Osteoblast (primary cell): ENCODE results near the gene KCNAB1. TPM values are rescaled to one million over a fixed set of nuclear protein-coding genes. Genes with fewer than 3 reads are reported as not detected.

Source experiments
- DNase-seq: peaks from one replicate; pipeline ENCODE4 v3.0.0; 2011; ENCODE audit warnings: low spot score, mixed read lengths; ENCODE audit not compliant: insufficient read length; ENCODE audit errors: missing footprints
- H2AFZ ChIP-seq: 2 replicates; pipeline ENCODE4 v1.6.0; 2011; ENCODE audit warnings: mild to moderate bottlenecking, low read length
- H3K27ac ChIP-seq: 2 replicates; pipeline ENCODE4 v1.5.1; 2011; ENCODE audit warnings: mild to moderate bottlenecking, low read depth, low read length, moderate library complexity
- H3K27me3 ChIP-seq: 2 replicates; pipeline ENCODE4 v1.6.0; 2012; ENCODE audit warnings: mild to moderate bottlenecking, control low read depth, inconsistent platforms, low read length, moderate library complexity; ENCODE audit not compliant: insufficient read depth
- H3K36me3 ChIP-seq: 2 replicates; pipeline ENCODE4 v1.5.1; 2011; ENCODE audit warnings: mild to moderate bottlenecking, low read length, control low read depth, moderate library complexity; ENCODE audit not compliant: insufficient read depth
- H3K4me1 ChIP-seq: 2 replicates; pipeline ENCODE4 v1.5.1; 2011; ENCODE audit warnings: mild to moderate bottlenecking, low read length, control low read depth, moderate library complexity; ENCODE audit not compliant: insufficient read depth
- H3K4me2 ChIP-seq: 2 replicates; pipeline ENCODE4 v1.6.0; 2011; ENCODE audit warnings: mild to moderate bottlenecking, low read length; ENCODE audit not compliant: insufficient read depth
- H3K4me3 ChIP-seq: fragments of 200-600 bp; sonication (generic); 3 replicates; pipeline ENCODE4 v1.5.1; 2012; ENCODE audit warnings: mild to moderate bottlenecking, low read length, inconsistent platforms; ENCODE audit not compliant: insufficient read depth
- H3K79me2 ChIP-seq: 2 replicates; pipeline ENCODE4 v1.6.0; 2012; ENCODE audit warnings: mild to moderate bottlenecking, low read length, control low read depth, inconsistent platforms; ENCODE audit not compliant: insufficient read depth
- H3K9me3 ChIP-seq: 2 replicates; pipeline ENCODE4 v1.5.1; 2011; ENCODE audit warnings: low read depth, low read length, control low read depth
- H4K20me1 ChIP-seq: 2 replicates; pipeline ENCODE4 v1.6.0; 2012; ENCODE audit warnings: mild to moderate bottlenecking, low read length, control low read depth; ENCODE audit not compliant: insufficient read depth
- total RNA-seq: library from RNA; depleted of rRNA; stranded (reverse); fragments of >200 nt; gene quantifications from 2 replicates; pipeline ENCODE4 v1.2.3, GENCODE V29; 2012
- TF ChIP-seq, protein P1 (sequence below): IDR thresholded peaks from 2 replicates; pipeline ENCODE4 v1.5.1; 2011; ENCODE audit warnings: mild to moderate bottlenecking, low read depth, low read length, moderate library complexity; ENCODE audit errors: extremely low read depth

KCNAB1 gene
- total RNA-seq, 1 donor, result 0.36 TPM

- Histone ChIP-seq H3K79me2 (no peaks in the 10 kb centered on the region), H3K9me3 (no peaks in the 10 kb centered on the region), H3K27me3 (no peaks in the 10 kb centered on the region), H3K36me3 (no peaks in the 10 kb centered on the region), H3K4me1 (no peaks in the 10 kb centered on the region), H3K27ac (no peak overlapping the region), H3K4me2 (no peak overlapping the region), H2AFZ (no peak overlapping the region), H3K4me3 (no peak overlapping the region), H4K20me1 (no peaks in the 10 kb centered on the region)
- no peak for DNase-seq
- TF ChIP-seq, protein P1, sequence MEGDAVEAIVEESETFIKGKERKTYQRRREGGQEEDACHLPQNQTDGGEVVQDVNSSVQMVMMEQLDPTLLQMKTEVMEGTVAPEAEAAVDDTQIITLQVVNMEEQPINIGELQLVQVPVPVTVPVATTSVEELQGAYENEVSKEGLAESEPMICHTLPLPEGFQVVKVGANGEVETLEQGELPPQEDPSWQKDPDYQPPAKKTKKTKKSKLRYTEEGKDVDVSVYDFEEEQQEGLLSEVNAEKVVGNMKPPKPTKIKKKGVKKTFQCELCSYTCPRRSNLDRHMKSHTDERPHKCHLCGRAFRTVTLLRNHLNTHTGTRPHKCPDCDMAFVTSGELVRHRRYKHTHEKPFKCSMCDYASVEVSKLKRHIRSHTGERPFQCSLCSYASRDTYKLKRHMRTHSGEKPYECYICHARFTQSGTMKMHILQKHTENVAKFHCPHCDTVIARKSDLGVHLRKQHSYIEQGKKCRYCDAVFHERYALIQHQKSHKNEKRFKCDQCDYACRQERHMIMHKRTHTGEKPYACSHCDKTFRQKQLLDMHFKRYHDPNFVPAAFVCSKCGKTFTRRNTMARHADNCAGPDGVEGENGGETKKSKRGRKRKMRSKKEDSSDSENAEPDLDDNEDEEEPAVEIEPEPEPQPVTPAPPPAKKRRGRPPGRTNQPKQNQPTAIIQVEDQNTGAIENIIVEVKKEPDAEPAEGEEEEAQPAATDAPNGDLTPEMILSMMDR, result no peak
These were observed 214.6 kb downstream of the KCNAB1 start for GRCh38 chr3:156334841-156335545.

DNA sequence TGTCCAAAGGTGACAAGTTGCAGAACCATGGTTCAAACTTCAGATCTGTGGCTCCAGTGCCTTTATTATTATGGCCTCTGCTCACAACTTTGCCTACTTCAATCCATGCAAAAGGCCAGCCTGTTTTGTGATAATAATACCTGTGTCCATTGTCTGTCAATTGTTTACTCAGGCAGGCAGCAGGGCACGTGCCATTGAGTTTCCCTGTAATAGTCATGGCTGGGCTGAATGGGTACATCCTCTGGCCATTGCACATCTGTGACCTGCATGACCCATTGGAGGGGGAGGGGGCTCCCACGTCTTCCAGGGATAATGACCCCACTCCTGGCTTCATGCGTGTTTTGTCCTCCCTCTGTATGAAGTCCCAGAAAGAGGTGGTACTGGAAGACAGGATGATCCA, 219.1 kb downstream of the KCNAB1 start:
- Histone ChIP-seq H3K4me3 (no peak overlapping the region), H3K27me3 (no peaks in the 10 kb centered on the region), H3K4me1 (no peaks in the 10 kb centered on the region), H3K36me3 (no peaks in the 10 kb centered on the region), H3K9me3 (no peaks in the 10 kb centered on the region), H3K27ac (no peak overlapping the region), H3K79me2 (no peaks in the 10 kb centered on the region), H3K4me2 (no peak overlapping the region), H2AFZ (no peak overlapping the region), H4K20me1 (no peaks in the 10 kb centered on the region)
- no peak for DNase-seq
- TF ChIP-seq, protein P1, result no peak

GRCh38 chr3:156341332-156341731, 221.0 kb downstream of the KCNAB1 start:
- Histone ChIP-seq H4K20me1 (no peaks in the 10 kb centered on the region), H3K27me3 (no peaks in the 10 kb centered on the region), H3K27ac (no peak overlapping the region), H3K4me2 (no peak overlapping the region), H2AFZ (no peak overlapping the region), H3K4me3 (no peak overlapping the region), H3K36me3 (no peaks in the 10 kb centered on the region), H3K79me2 (no peaks in the 10 kb centered on the region), H3K4me1 (no peaks in the 10 kb centered on the region), H3K9me3 (no peaks in the 10 kb centered on the region)
- DNase-seq, result no peak
- TF ChIP-seq, protein P1, result no peak

DNA sequence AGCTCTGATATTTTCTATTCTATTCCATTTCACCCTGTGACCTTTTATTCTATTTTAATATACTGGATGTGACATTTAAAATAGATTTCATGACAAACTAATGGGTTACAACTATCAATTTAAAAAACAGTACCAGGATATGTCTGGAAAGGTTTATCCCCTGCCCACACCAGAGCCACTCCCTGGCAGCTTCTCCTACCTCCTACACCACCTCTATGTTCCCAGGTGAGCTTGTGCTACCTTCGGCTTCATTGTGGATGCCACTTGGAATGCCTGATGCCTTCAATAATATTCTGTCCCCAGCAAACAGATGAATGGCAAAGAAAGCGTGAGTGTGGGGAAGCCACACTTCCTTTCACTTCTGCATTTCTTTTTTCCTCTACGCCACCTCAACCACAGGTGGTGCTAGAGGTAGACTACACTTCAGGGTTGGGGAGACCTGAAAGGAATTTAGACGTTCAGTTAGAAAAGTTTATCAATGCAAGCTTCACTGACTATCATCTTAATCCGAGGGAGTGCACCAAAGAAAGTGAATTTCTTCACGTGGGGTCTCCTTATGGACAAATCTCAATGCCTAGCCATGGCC, 221.5 kb downstream of the KCNAB1 start:
- TF ChIP-seq, protein P1, result no peak
- H4K20me1 ChIP-seq, result no peaks in the 10 kb centered on the region
- H3K79me2 ChIP-seq, result no peaks in the 10 kb centered on the region
- DNase-seq, result no peak
- H3K4me2 ChIP-seq, result no peak overlapping the region
- H3K27me3 ChIP-seq, result no peaks in the 10 kb centered on the region
- no peak overlapping the region for H3K4me3 ChIP-seq
- no peaks in the 10 kb centered on the region for H3K4me1 ChIP-seq
- no peak overlapping the region for H3K27ac ChIP-seq
- no peaks in the 10 kb centered on the region for H3K36me3 ChIP-seq
- H2AFZ ChIP-seq, result no peak overlapping the region
- H3K9me3 ChIP-seq, result no peaks in the 10 kb centered on the region
